Measurements from ENCODE around the gene FARS2. TPM values are rescaled to one million over a fixed set of nuclear protein-coding genes. Genes with fewer than 3 reads are reported as not detected.

Gene FARS2
- total RNA-seq, 4 donors from 2014 or later, result 10.6 to 24.9 (median 15.2) TPM

DNA sequence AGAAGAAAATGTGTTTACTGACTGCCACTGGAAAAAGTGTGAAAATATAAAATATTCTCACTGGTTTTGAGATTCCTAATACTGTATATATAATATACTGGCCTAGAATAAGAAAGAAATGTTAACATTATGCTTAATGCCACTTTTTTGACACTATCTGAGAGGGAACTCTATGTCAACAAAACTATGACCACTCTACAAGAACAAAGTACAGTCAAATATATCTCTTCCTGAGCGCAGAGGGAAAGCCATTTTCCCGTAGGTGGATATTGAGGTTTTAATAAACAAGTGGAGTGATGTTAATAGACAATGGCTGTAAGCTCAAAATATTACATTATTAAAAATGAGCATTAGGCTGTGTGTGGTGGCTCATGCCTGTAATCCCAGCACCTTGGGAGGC lies 25.5 kb upstream of the FARS2 start:
- WGBS, result 98% methylated on average over 2 of the region's 2 CpGs
- H3K4me3 ChIP-seq, result no peak overlapping the region
- no peak for TF ChIP-seq EP300 (IDR thresholded peaks at IDR 0.05)
- TF ChIP-seq, protein P1, sequence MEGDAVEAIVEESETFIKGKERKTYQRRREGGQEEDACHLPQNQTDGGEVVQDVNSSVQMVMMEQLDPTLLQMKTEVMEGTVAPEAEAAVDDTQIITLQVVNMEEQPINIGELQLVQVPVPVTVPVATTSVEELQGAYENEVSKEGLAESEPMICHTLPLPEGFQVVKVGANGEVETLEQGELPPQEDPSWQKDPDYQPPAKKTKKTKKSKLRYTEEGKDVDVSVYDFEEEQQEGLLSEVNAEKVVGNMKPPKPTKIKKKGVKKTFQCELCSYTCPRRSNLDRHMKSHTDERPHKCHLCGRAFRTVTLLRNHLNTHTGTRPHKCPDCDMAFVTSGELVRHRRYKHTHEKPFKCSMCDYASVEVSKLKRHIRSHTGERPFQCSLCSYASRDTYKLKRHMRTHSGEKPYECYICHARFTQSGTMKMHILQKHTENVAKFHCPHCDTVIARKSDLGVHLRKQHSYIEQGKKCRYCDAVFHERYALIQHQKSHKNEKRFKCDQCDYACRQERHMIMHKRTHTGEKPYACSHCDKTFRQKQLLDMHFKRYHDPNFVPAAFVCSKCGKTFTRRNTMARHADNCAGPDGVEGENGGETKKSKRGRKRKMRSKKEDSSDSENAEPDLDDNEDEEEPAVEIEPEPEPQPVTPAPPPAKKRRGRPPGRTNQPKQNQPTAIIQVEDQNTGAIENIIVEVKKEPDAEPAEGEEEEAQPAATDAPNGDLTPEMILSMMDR (IDR thresholded peaks at IDR 0.05), result no peak
- no peak for TF ChIP-seq POLR2AphosphoS5 (IDR thresholded peaks at IDR 0.05)
- no peak for TF ChIP-seq POLR2A (IDR thresholded peaks at IDR 0.05; ENCODE audit: low read depth)
- no peak for DNase-seq (ENCODE audit: extremely low spot score)
- H3K36me3 ChIP-seq, result peaks cover 0 to 13% (median 1%) of the 10 kb centered on the region in 4 donors
- no peaks in the 10 kb centered on the region for H3K27me3 ChIP-seq
- H3K4me1 ChIP-seq, result peaks cover 0 to 8% (median 3%) of the 10 kb centered on the region in 4 donors
- intact Hi-C loops (cut with DNase I), result no loop called here
- H3K9me3 ChIP-seq, result no peaks in the 10 kb centered on the region
- H3K27ac ChIP-seq (replicated peaks in 1 of 4), result no peak overlapping the region

DNA sequence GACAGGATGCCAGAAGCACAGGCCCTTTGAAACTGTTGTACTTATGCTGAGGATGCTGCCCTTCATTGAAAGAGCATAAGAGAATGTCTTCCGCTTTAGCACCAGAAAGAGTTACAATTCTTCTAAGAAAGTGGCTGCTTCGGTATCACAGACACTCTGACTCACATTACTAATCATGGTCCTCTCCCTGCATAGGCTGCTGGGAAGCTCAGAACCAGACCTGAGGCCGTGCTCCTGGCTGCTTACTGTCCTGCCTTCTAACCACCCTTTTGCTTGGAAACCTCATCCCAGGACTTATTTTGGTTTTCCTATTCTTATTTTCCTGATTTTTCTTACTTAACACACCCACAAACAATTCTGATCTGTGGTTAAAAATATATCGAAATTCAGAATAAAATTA lies 23.5 kb upstream of the FARS2 start:
- no peak for TF ChIP-seq POLR2A (IDR thresholded peaks at IDR 0.05; ENCODE audit: low read depth)
- TF ChIP-seq, protein P1 (IDR thresholded peaks at IDR 0.05), result no peak
- no peak for TF ChIP-seq POLR2AphosphoS5 (IDR thresholded peaks at IDR 0.05)
- TF ChIP-seq EP300 (IDR thresholded peaks at IDR 0.05), result no peak
- no peaks in the 10 kb centered on the region for H3K9me3 ChIP-seq
- H3K27ac ChIP-seq (replicated peaks in 1 of 4), result no peak overlapping the region
- H3K27me3 ChIP-seq, result no peaks in the 10 kb centered on the region
- no peak overlapping the region for H3K4me3 ChIP-seq
- 91% methylated on average over 4 of the region's 4 CpGs for WGBS
- H3K4me1 ChIP-seq, result no peaks in the 10 kb centered on the region
- intact Hi-C loops (cut with DNase I), result no loop called here
- DNase-seq (ENCODE audit: extremely low spot score), result no peak
- H3K36me3 ChIP-seq, result peaks cover 0 to 13% (median 1%) of the 10 kb centered on the region in 4 donors

DNA sequence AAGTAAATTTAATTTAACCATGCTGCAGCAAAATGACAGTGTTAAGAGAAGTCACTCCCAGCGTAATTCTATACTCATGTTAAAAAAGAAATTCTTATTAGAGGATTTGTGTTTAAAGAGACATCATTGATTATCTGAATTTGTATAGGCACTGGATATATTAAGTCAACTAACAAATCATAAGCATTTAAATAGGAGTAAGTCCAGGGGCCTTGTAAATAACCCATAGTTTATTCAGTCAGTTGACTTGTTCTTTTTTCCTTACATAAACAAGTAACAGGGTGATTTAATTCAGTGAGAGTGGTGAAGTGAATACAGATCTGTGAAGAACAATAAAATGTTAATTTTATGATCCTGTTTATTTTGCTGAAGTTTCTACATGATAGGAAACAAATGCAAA lies 23.0 kb upstream of the FARS2 start:
- no peak overlapping the region for H3K27ac ChIP-seq (replicated peaks in 1 of 4)
- H3K36me3 ChIP-seq, result peaks cover 0 to 13% (median 1%) of the 10 kb centered on the region in 4 donors
- no peak overlapping the region for H3K4me3 ChIP-seq
- no peak for DNase-seq (ENCODE audit: extremely low spot score)
- no peaks in the 10 kb centered on the region for H3K9me3 ChIP-seq
- WGBS, result 90% methylated on average over 1 of the region's 1 CpG
- TF ChIP-seq POLR2A (IDR thresholded peaks at IDR 0.05; ENCODE audit: low read depth), result no peak
- no peak for TF ChIP-seq EP300 (IDR thresholded peaks at IDR 0.05)
- no peak for TF ChIP-seq POLR2AphosphoS5 (IDR thresholded peaks at IDR 0.05)
- TF ChIP-seq, protein P1 (IDR thresholded peaks at IDR 0.05), result no peak
- no peaks in the 10 kb centered on the region for H3K27me3 ChIP-seq
- no peaks in the 10 kb centered on the region for H3K4me1 ChIP-seq
- intact Hi-C loops (cut with DNase I), result no loop called here

DNA sequence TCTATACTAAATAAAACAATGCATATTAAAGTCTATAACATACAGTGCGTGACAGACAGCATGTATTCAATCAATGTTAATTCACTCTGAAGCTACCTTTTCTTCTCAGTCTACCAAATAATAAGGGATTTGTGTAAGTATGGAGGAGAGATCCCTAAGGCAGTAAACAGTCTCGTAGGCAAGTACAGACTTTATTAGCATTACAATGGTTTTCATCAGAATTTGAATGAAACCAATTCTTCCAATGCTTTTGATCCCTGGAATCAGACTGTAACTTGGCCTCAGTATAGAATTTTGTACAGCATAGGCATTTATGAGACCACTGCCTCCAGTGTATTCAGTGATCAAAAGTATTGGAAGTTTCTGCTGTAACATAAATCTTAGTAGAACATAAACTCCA lies 20.1 kb upstream of the FARS2 start:
- no peaks in the 10 kb centered on the region for H3K9me3 ChIP-seq
- no peak overlapping the region for H3K4me3 ChIP-seq
- H3K27ac ChIP-seq (replicated peaks in 1 of 4), result no peak overlapping the region
- no peak for TF ChIP-seq POLR2AphosphoS5 (IDR thresholded peaks at IDR 0.05)
- TF ChIP-seq EP300 (IDR thresholded peaks at IDR 0.05), result no peak
- TF ChIP-seq, protein P1 (IDR thresholded peaks at IDR 0.05), result no peak
- no peak for TF ChIP-seq POLR2A (IDR thresholded peaks at IDR 0.05; ENCODE audit: low read depth)
- peaks cover 0 to 3% (median 0%) of the 10 kb centered on the region in 4 donors for H3K36me3 ChIP-seq
- intact Hi-C loops (cut with DNase I), result no loop called here
- no peaks in the 10 kb centered on the region for H3K27me3 ChIP-seq
- no peak for DNase-seq (ENCODE audit: extremely low spot score)
- no peaks in the 10 kb centered on the region for H3K4me1 ChIP-seq
- 95% methylated on average over 2 of the region's 2 CpGs for WGBS

DNA sequence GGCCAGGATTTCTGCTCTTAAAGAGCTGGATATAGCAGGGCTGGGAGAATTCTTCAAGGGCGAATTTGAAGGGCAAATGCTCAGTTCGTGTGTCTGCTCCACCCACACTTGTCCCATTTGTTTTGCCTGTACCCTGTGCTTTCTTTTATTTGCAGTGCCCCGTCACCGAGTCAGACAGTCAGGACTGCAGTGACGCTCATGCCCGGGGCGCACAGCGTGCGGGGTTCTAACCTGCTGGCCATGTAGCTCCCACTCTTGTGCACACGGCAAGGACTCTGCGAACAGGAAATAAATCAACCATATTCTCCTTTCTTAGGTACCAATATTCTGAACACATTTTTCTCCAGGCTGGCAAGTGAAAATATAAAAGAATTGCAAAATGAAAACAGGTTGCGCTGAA lies 18.2 kb upstream of the FARS2 start:
- Histone ChIP-seq H3K36me3 (peaks cover 0 to 3% (median 0%) of the 10 kb centered on the region in 4 donors), H3K27me3 (no peaks in the 10 kb centered on the region), H3K27ac (replicated peaks in 1 of 4) (no peak overlapping the region), H3K9me3 (no peaks in the 10 kb centered on the region), H3K4me1 (no peaks in the 10 kb centered on the region), H3K4me3 (no peak overlapping the region)
- TF ChIP-seq POLR2A (IDR thresholded peaks at IDR 0.05; ENCODE audit: low read depth), result no peak
- no peak for TF ChIP-seq POLR2AphosphoS5 (IDR thresholded peaks at IDR 0.05)
- no peak for TF ChIP-seq EP300 (IDR thresholded peaks at IDR 0.05)
- TF ChIP-seq, protein P1 (IDR thresholded peaks at IDR 0.05), result no peak
- intact Hi-C loops (cut with DNase I), result no loop called here
- WGBS, result 93% methylated on average over 9 of the region's 12 CpGs
- no peak for DNase-seq (ENCODE audit: extremely low spot score)
